ENCODE measurements around the gene HPN. TPM values are rescaled to one million over a fixed set of nuclear protein-coding genes. Genes with fewer than 3 reads are reported as not detected.

The HPN gene
- total and polyA plus RNA-seq, 2 of the 13 experiments (the other 11 are each of a cell fraction or from before 2014, with no cell fraction given) = 46.7 to 261 TPM

DNA sequence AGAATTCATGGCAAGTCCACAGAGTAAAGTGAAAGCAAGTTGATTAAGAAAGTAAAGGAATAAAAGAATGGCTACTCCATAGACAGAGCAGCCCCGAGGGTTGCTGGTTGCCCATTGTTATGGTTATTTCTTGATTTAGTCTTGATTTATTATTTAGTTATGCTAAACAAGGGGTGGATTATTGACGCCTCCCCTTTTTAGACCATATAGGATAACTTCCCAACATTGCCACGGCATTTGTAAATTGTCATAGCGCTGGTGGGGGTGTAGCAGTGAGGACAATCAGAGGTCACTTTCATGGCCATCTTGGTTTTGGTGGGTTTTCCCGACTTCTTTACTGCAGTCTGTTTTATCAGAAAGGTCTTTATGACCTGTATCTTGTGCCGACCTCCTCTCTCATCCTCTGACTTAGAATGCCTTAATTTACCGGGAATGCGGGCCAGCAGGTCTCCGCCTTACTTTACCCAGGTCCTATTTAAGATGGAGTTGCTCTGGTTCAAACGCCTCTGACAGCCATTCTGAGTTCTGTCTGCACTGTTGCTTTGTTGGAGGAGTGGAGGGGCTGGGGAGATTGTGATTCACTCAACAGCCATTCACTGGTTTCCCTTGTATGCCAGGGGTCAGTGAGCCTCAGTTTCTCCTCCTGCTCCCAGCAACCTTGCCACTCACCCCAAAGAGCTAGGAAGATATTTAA is 27.6 kb downstream of the HPN start:
- peak overlapping the region; percentile 62; the same call in 1 of the 2 replicates for H3K4me2 ChIP-seq (ENCODE audit: low read depth, low read length)
- TF ChIP-seq PLRG1 (conservative IDR thresholded peaks at IDR 0.05) (no peak), ZNF83 (CRISPR knock-in tag; IDR thresholded peaks at IDR 0.05; ENCODE audit: borderline replicate concordance) (no peak), ZBTB38 (CRISPR knock-in tag; IDR thresholded peaks at IDR 0.05) (no peak), ZNF776 (CRISPR knock-in tag; IDR thresholded peaks at IDR 0.05) (no peak), GPN1 (CRISPR knock-in tag; IDR thresholded peaks at IDR 0.05; ENCODE audit: borderline replicate concordance) (no peak), JARID2 (CRISPR knock-in tag; IDR thresholded peaks at IDR 0.05; ENCODE audit: insufficient replicate concordance) (no peak), SP1 (IDR thresholded peaks at IDR 0.05) (no peak), SP1 (CRISPR knock-in tag; IDR thresholded peaks at IDR 0.05) (no peak), ZNF460 (CRISPR knock-in tag; IDR thresholded peaks at IDR 0.05; ENCODE audit: borderline replicate concordance) (no peak), ZNF572 (CRISPR knock-in tag; IDR thresholded peaks at IDR 0.05) (no peak), CCDC6 (CRISPR knock-in tag; IDR thresholded peaks at IDR 0.05) (no peak), AGO1 (IDR thresholded peaks at IDR 0.05; ENCODE audit: low read depth, low read length, poor library complexity, severe bottlenecking) (no peak), ZSCAN29 (CRISPR knock-in tag; conservative IDR thresholded peaks at IDR 0.05) (no peak)
- TF ChIP-seq, protein P1, sequence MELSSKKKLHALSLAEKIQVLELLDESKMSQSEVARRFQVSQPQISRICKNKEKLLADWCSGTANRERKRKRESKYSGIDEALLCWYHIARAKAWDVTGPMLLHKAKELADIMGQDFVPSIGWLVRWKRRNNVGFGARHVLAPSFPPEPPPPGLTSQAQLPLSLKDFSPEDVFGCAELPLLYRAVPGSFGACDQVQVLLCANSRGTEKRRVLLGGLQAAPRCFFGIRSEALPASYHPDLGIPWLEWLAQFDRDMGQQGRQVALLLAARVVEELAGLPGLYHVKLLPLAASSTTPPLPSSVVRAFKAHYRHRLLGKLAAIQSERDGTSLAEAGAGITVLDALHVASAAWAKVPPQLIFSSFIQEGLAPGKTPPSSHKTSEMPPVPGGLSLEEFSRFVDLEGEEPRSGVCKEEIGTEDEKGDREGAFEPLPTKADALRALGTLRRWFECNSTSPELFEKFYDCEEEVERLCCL (CRISPR knock-in tag; IDR thresholded peaks at IDR 0.05; ENCODE audit: borderline replicate concordance) = no peak
- TF ChIP-seq, protein P2, sequence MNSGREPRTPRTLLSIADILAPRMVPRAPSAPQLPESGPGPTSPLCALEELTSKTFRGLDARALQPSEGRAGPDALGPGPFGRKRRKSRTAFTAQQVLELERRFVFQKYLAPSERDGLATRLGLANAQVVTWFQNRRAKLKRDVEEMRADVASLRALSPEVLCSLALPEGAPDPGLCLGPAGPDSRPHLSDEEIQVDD (CRISPR knock-in tag; IDR thresholded peaks at IDR 0.05; ENCODE audit: borderline replicate concordance) = no peak
- 41% methylated on average over 10 of the region's 10 CpGs for WGBS (ENCODE audit: low lambda C conversion rate)
- H3K4me1 ChIP-seq (ENCODE audit: insufficient read depth, low read length) = peaks cover 19% of the 10 kb centered on the region
- in situ Hi-C loops (cut with HindIII; ENCODE audit: extremely low pct_ligation_motif_present, low pct_unique_long_range_greater_than_20kb) = loop anchor here (5.0 kb wide), 1 partner anchor 68 kb away; the partner anchor contains the start of genes FXYD1 and LGI4
- H3K9ac ChIP-seq (ENCODE audit: insufficient read depth, low read depth, low read length) = no peak overlapping the region
- FAIRE-seq (no peak), DNase-seq (ENCODE audit: low spot score) (no peak), ATAC-seq (no peak)
- H3K4me3 ChIP-seq (replicated peaks in 1 of 3; ENCODE audit: insufficient read depth in 1 of 3, low read depth in 2 of 3, low read length in 3 of 3) = no peak overlapping the region
- no peak overlapping the region for H3K27ac ChIP-seq (ENCODE audit: extremely low read length, insufficient read depth, low read length)
- CTCF ChIA-PET (ENCODE audit: low intra/inter-chr PET ratio, low total read pairs) = no interaction called here
- peaks cover 11% of the 10 kb centered on the region for H3K9me3 ChIP-seq (ENCODE audit: low read length)
- no peaks in the 10 kb centered on the region for H3K79me2 ChIP-seq (ENCODE audit: insufficient read depth, low read length)
- H2AFZ ChIP-seq (ENCODE audit: low read length) = no peak overlapping the region
- intact Hi-C loops (cut with micrococcal nuclease; ENCODE audit: unreplicated experiment) = no loop called here
- H3K36me3 ChIP-seq (replicated peaks in 1 of 2; ENCODE audit: control insufficient read depth in 1 of 2, insufficient read depth in 2 of 2, low read length in 2 of 2) = no peaks in the 10 kb centered on the region
- H3K27me3 ChIP-seq (ENCODE audit: control insufficient read depth in 1 of 2, insufficient read depth in 2 of 2, low read length in 2 of 2) = peaks cover 0 to 9% of the 10 kb centered on the region in 2 experiments; a peak in 3 of 5 replicates
- no TSS peak for BruUV-seq (replicated peaks)
- POLR2A ChIA-PET = interaction anchor here (1.0 kb wide), 1 partner anchor 12 kb away, joined by 3 read pairs; no protein-coding TSS in a partner anchor
- H4K20me1 ChIP-seq (ENCODE audit: insufficient read depth, low read length) = no peaks in the 10 kb centered on the region
